Right lobe of liver (tissue), 6 donors: ENCODE data around the gene SST. TPM values are rescaled to one million over a fixed set of nuclear protein-coding genes. Genes with fewer than 3 reads are reported as not detected.

Experiments used
- ATAC-seq, 4 donors: fragments of 200-7000 bp; cut with Tn5 transposase; one replicate each; pipeline ENCODE4 v1.9.1; 2020; ENCODE audit warnings: mild to moderate bottlenecking in 4 of 4, moderate library complexity in 4 of 4
- DNase-seq, 3 donors: peaks; one replicate each; pipeline ENCODE4 v3.0.0-alpha.2; 2020
- H3K27ac ChIP-seq, 3 donors: fragments of 200-600 bp; one replicate each; pipeline ENCODE4 v1.8.0; 2022
- H3K27me3 ChIP-seq, 2 donors: fragments of 200-600 bp; one replicate each; pipeline ENCODE4 v1.8.0; 2022
- H3K36me3 ChIP-seq, 4 donors: fragments of 200-600 bp; sonication (generic) in 1 of 4; one replicate each; pipeline versions ENCODE4 v1.5.1 to v1.8.0; 2017 to 2022; ENCODE audit warnings: control low read depth in 1 of 4
- H3K4me1 ChIP-seq, 4 donors: fragments of 200-600 bp; sonication (generic) in 1 of 4; one replicate each; pipeline versions ENCODE4 v1.5.1 to v1.8.0; 2017 to 2022; ENCODE audit warnings: control low read depth in 1 of 4
- H3K4me3 ChIP-seq, 3 donors: fragments of 200-600 bp; one replicate each; pipeline ENCODE4 v1.8.0; 2022
- H3K9me3 ChIP-seq, 4 donors: fragments of 200-600 bp; sonication (generic) in 1 of 4; one replicate each; pipeline versions ENCODE4 v1.5.1 to v1.8.0; 2017 to 2022; ENCODE audit warnings: control low read depth in 1 of 4
- CTCF ChIP-seq, 4 donors: fragments of 200-600 bp in 3 of 4; fragments of 450-650 bp in 1 of 4; IDR thresholded peaks; one replicate each; pipeline versions ENCODE4 v1.5.1 to v1.8.0; 2016 to 2022; ENCODE audit warnings: antibody characterized with exemption in 4 of 4, mild to moderate bottlenecking in 2 of 4
- POLR2A ChIP-seq: fragments of 450-650 bp; IDR thresholded peaks from one replicate; pipeline ENCODE4 v1.6.1; 2017; ENCODE audit warnings: antibody characterized with exemption, mild to moderate bottlenecking
- WGBS: methylation state at CpG from one replicate; pipeline ENCODE4 v1.1.6; 2018; ENCODE audit warnings: low coverage, low lambda C conversion rate; ENCODE audit not compliant: insufficient coverage; ENCODE audit errors: missing lambda C conversion rate; 5-methylcytosine and 5-hydroxymethylcytosine counted together
- intact Hi-C, 2 donors: fragments of 100-400 bp; cut with DNase I; formaldehyde crosslinking; loops; one replicate each; pipeline versions ENCODE4 v1.11.2 to v1.14.1; 2022
- total RNA-seq, 6 experiments: library from RNA; depleted of rRNA in 2 of 6; stranded (reverse); fragments of >200 nt in 2 of 6; fragmentation: NEBNext Ultra II Directional in 3 of 6; extraction: Animal tissue kit (Norgen Biotek cat#: 25700) in 3 of 6; gene quantifications; one replicate each; pipeline versions ENCODE4 v1.1.0 to v1.2.4, GENCODE V29; 2016 to 2023
- donor health status: DM: no; HTN: yes; CAD: no.
- donor health status: DM: no; HTN: no; CAD: no.
- donor health status: DM: no; HTN: no; CAD: no.
- donor health status: DM: no; HTN: yes; CAD: no.
- donor health status: DM: no; HTN: yes; CAD: no.

SST gene
- total RNA-seq, 6 experiments from 2014 or later, result not detected

- Histone ChIP-seq H3K9me3 (no peaks in the 10 kb centered on the region), H3K4me1 (peaks cover 0 to 11% (median 0%) of the 10 kb centered on the region in 4 donors), H3K36me3 (no peaks in the 10 kb centered on the region), H3K27me3 (no peaks in the 10 kb centered on the region), H3K27ac (no peak overlapping the region), H3K4me3 (no peak overlapping the region)
- 43% methylated on average over 3 of the region's 4 CpGs for WGBS
- TF ChIP-seq CTCF (IDR thresholded peaks at IDR 0.05), result no peak
- TF ChIP-seq POLR2A, result no peak
- no peak for ATAC-seq
- intact Hi-C loops, result no loop called here
- DNase-seq, result no peak
Measured at GRCh38 chr3:187624588-187624987, 45.6 kb downstream of the SST start.

- DNase-seq (no peak), ATAC-seq (no peak)
- 62% methylated on average over 5 of the region's 5 CpGs for WGBS
- no peaks in the 10 kb centered on the region for H3K36me3 ChIP-seq
- no peaks in the 10 kb centered on the region for H3K4me1 ChIP-seq
- H3K9me3 ChIP-seq, result no peaks in the 10 kb centered on the region
- no peaks in the 10 kb centered on the region for H3K27me3 ChIP-seq
- intact Hi-C loops, result no loop called here
- H3K27ac ChIP-seq, result no peak overlapping the region
- TF ChIP-seq POLR2A (no peak), CTCF (IDR thresholded peaks at IDR 0.05) (no peak)
- no peak overlapping the region for H3K4me3 ChIP-seq
Measured at GRCh38 chr3:187623285-187623814, 46.8 kb downstream of the SST start.

DNA sequence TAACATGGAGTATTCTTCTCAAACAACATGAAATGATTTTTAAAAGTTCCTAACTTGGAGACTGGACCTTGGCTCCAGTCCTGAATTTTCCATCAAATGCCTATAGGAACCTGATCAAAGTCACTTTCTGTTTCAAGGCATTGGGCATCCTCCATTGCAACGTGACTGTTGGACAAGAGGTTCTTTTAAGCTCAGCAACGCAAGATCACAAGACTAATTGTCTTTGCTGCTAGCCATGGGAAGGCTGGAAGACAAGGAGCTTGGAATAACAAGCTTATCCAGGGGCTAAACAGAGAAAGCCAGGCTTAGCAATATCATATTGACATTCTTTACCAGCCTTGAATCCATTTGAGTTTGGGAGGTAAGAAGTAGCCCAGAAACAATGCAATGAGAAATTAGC is 48.3 kb downstream of the SST start:
- ATAC-seq (no peak), DNase-seq (no peak)
- no peaks in the 10 kb centered on the region for H3K36me3 ChIP-seq
- no peaks in the 10 kb centered on the region for H3K27me3 ChIP-seq
- intact Hi-C loops, result no loop called here
- H3K4me1 ChIP-seq, result no peaks in the 10 kb centered on the region
- no peak overlapping the region for H3K4me3 ChIP-seq
- H3K27ac ChIP-seq, result no peak overlapping the region
- TF ChIP-seq POLR2A (no peak), CTCF (IDR thresholded peaks at IDR 0.05) (no peak)
- WGBS, result 76% methylated on average over 2 of the region's 2 CpGs
- no peaks in the 10 kb centered on the region for H3K9me3 ChIP-seq

DNA sequence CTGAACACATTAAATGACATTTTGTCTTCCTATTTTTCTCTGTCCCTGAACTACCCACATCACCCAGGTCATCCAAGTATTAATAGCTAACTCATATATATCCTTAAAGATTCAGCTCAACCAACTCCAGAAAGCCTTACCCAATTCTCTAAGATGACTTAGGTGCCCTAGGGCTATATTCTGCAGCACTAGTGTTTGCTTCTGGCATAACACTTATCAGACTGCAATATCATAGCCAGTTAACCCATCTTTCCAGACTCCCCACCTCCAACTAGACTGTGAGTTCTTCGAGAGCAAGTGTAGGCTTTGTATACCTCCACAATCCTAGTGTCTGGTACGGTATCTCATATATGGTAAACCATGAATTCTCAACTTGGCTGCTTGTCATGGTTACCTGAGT is 50.7 kb downstream of the SST start:
- Histone ChIP-seq H3K4me1 (no peaks in the 10 kb centered on the region), H3K9me3 (no peaks in the 10 kb centered on the region), H3K4me3 (no peak overlapping the region), H3K27ac (no peak overlapping the region), H3K27me3 (no peaks in the 10 kb centered on the region), H3K36me3 (no peaks in the 10 kb centered on the region)
- 93% methylated on average over 2 of the region's 2 CpGs for WGBS
- intact Hi-C loops, result loop anchor here (5.0 to 10.0 kb wide), 2 partner anchors 55 to 58 kb away; partner anchors contain the start of gene SST (in 1 of the 2)
- TF ChIP-seq POLR2A, result no peak
- no peak for TF ChIP-seq CTCF (IDR thresholded peaks at IDR 0.05)
- DNase-seq (no peak), ATAC-seq (no peak)

Other genes starting within 250 kb of the SST start
- gene RTP2, start 32.2 kb upstream of the SST start, total RNA-seq, result not detected
- gene BCL6, start 75.1 kb upstream of the SST start, total RNA-seq, result 10 to 100 TPM; 29.1 to 67.5 (median 41.8) TPM